ENCODE data around the gene IQGAP3.

IQGAP3 gene

GRCh38 chr1:156539818-156540355 lies 32.5 kb downstream of the IQGAP3 start:
- peak; percentile 63 for DNase-seq (ENCODE audit: low read depth)

- DNase-seq (ENCODE audit: low read depth): no peak
These were observed 33.5 kb downstream of the IQGAP3 start for GRCh38 chr1:156538711-156539440.

- DNase-seq (ENCODE audit: low read depth): no peak
These were observed 35.3 kb downstream of the IQGAP3 start for GRCh38 chr1:156537027-156537426.

- no peak for DNase-seq (ENCODE audit: low read depth)
These were observed 37.8 kb downstream of the IQGAP3 start for GRCh38 chr1:156534424-156535060.

- DNase-seq (ENCODE audit: low read depth): no peak
These were observed 38.7 kb downstream of the IQGAP3 start for GRCh38 chr1:156533568-156534220.

GRCh38 chr1:156532374-156532773 lies 40.0 kb downstream of the IQGAP3 start:
- DNase-seq (ENCODE audit: low read depth): no peak

- DNase-seq (ENCODE audit: low read depth): no peak
These were observed 42.4 kb downstream of the IQGAP3 start for GRCh38 chr1:156530006-156530405.

- no peak for DNase-seq (ENCODE audit: low read depth)
These were observed 43.4 kb downstream of the IQGAP3 start for GRCh38 chr1:156528875-156529425.

- no peak for DNase-seq (ENCODE audit: low read depth)
These were observed 44.1 kb downstream of the IQGAP3 start for GRCh38 chr1:156528231-156528630.

- DNase-seq (ENCODE audit: low read depth): no peak
These were observed 44.8 kb downstream of the IQGAP3 start for GRCh38 chr1:156527584-156527983.

GRCh38 chr1:156525856-156526489 lies 46.4 kb downstream of the IQGAP3 start:
- no peak for DNase-seq (ENCODE audit: low read depth)

- no peak for DNase-seq (ENCODE audit: low read depth)
These were observed 47.3 kb downstream of the IQGAP3 start for GRCh38 chr1:156525071-156525501.

- no peak for DNase-seq (ENCODE audit: low read depth)
These were observed 47.9 kb downstream of the IQGAP3 start for GRCh38 chr1:156524481-156524869.

- DNase-seq (ENCODE audit: low read depth): no peak
These were observed 48.4 kb downstream of the IQGAP3 start for GRCh38 chr1:156523801-156524480.

GRCh38 chr1:156522443-156522970 lies 49.9 kb downstream of the IQGAP3 start:
- no peak for DNase-seq (ENCODE audit: low read depth)

GRCh38 chr1:156517748-156518147 lies 54.6 kb downstream of the IQGAP3 start:
- no peak for DNase-seq (ENCODE audit: low read depth)

GRCh38 chr1:156516821-156517220 lies 55.5 kb downstream of the IQGAP3 start:
- DNase-seq (ENCODE audit: low read depth): no peak

GRCh38 chr1:156515956-156516355 lies 56.4 kb downstream of the IQGAP3 start:
- no peak for DNase-seq (ENCODE audit: low read depth)

- DNase-seq (ENCODE audit: low read depth): no peak
These were observed 59.2 kb downstream of the IQGAP3 start for GRCh38 chr1:156513185-156513584.

- no peak for DNase-seq (ENCODE audit: low read depth)
These were observed 60.7 kb downstream of the IQGAP3 start for GRCh38 chr1:156511644-156512043.

- DNase-seq (ENCODE audit: low read depth): no peak
These were observed 61.7 kb downstream of the IQGAP3 start for GRCh38 chr1:156510709-156511108.

All from CMK (cell line).